AG09319 (cell line): ENCODE measurements around the gene CPNE9.

Experiments used
- DNase-seq: peaks from one replicate; pipeline ENCODE4 v3.0.0-alpha.2; 2010; ENCODE audit warnings: low read depth; ENCODE audit errors: extremely low read depth
- TF ChIP-seq, protein P1 (sequence below): IDR thresholded peaks from 2 replicates; pipeline ENCODE4 v1.5.1; 2011; ENCODE audit warnings: low read depth, mild to moderate bottlenecking, inconsistent platforms, low read length, moderate library complexity

The CPNE9 gene

DNA sequence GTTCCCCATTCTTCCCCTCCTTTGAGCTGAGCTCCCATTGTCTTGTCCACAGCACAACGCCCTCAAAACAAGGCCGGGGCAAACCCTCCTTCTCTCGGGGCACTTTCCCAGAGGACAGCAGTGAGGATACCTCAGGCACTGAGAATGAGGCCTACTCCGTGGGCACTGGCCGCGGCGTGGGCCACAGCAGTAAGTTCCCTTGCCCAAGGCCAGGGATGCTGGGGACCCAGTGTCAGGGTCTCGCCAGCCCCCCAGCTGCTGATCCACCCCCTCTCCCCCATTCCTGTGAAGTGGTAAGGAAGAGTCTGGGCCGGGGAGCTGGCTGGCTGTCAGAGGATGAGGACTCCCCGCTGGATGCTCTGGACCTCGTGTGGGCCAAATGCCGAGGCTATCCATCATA, 41.9 kb downstream of the CPNE9 start:
- TF ChIP-seq, protein P1, sequence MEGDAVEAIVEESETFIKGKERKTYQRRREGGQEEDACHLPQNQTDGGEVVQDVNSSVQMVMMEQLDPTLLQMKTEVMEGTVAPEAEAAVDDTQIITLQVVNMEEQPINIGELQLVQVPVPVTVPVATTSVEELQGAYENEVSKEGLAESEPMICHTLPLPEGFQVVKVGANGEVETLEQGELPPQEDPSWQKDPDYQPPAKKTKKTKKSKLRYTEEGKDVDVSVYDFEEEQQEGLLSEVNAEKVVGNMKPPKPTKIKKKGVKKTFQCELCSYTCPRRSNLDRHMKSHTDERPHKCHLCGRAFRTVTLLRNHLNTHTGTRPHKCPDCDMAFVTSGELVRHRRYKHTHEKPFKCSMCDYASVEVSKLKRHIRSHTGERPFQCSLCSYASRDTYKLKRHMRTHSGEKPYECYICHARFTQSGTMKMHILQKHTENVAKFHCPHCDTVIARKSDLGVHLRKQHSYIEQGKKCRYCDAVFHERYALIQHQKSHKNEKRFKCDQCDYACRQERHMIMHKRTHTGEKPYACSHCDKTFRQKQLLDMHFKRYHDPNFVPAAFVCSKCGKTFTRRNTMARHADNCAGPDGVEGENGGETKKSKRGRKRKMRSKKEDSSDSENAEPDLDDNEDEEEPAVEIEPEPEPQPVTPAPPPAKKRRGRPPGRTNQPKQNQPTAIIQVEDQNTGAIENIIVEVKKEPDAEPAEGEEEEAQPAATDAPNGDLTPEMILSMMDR = no peak
- no peak for DNase-seq

DNA sequence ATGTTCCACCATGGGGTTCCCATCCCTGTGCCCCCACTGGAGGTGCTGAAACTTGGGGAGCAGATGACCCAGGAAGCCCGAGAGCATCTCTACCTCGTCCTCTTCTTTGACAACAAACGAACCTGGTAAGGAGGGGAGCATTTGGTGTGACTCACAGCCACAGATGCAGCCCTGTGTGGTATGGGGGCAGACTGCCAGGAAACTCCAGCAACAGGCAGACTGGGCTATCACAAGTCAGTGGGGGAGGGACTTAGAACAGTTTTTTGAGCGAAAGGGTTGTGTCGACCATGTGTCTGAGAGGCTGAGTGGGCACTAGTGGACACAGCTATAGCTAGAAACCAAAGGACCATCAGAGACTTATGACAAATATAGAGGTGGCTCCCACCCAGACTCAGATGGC, 42.7 kb downstream of the CPNE9 start:
- TF ChIP-seq, protein P1 = no peak
- DNase-seq = no peak

DNA sequence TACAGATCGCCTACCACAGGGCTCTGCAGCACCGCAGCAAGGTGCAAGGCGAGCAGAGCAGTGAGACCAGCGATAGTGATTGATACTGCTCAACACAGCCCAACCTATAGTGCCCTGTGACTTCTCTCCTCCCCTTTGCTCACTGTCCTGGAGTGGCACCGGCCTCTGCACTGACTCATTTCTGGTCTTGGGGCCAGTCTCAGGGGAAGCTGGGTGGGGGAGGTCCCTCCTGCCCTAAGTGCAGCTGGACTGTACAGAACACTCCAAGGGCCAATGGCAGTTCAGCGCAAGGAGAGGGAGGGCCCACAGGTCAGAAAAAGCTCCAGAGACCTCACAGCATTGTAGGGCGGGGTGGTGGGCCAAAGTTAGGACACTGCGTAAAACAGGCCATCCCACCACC, 43.6 kb downstream of the CPNE9 start:
- no peak for DNase-seq
- TF ChIP-seq, protein P1 = no peak

DNA sequence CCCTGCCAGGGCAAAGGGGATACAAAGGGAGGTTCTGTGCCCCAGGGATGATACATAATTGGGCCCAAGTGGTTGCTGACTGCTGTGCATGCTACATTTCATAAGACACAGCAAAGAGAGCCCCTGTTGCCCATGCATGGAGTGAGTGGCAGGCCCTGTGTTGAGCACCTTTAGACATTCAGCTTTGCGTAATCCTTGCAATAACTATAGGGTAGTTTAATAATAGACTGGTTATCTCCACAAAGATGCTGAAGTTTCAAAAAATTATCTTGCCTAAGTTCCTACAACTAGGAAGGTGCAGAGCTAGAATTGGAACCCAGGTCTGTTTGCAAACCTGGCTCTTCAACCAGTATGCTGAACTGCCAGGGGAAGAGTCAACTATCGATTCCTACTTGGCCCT, 44.4 kb downstream of the CPNE9 start:
- DNase-seq = no peak
- TF ChIP-seq, protein P1 = no peak

DNA sequence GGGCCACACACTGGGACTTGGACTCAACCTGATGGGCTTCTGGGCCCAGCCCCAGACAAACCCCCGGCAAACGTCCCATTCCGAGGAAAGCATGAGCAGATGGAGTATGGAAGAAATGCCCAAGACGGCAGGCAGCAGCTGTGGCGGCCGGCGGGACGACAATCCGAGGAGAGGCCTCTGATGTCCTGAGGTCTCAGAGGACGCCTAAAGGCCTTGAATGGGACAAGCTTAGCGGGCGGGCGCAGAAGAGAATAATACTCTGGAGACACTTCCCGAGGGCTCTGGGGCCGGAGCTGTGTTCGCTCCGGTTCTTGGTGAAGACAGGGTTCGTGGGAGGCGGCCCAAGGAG, 45.6 kb downstream of the CPNE9 start:
- no peak for DNase-seq
- TF ChIP-seq, protein P1 = no peak

DNA sequence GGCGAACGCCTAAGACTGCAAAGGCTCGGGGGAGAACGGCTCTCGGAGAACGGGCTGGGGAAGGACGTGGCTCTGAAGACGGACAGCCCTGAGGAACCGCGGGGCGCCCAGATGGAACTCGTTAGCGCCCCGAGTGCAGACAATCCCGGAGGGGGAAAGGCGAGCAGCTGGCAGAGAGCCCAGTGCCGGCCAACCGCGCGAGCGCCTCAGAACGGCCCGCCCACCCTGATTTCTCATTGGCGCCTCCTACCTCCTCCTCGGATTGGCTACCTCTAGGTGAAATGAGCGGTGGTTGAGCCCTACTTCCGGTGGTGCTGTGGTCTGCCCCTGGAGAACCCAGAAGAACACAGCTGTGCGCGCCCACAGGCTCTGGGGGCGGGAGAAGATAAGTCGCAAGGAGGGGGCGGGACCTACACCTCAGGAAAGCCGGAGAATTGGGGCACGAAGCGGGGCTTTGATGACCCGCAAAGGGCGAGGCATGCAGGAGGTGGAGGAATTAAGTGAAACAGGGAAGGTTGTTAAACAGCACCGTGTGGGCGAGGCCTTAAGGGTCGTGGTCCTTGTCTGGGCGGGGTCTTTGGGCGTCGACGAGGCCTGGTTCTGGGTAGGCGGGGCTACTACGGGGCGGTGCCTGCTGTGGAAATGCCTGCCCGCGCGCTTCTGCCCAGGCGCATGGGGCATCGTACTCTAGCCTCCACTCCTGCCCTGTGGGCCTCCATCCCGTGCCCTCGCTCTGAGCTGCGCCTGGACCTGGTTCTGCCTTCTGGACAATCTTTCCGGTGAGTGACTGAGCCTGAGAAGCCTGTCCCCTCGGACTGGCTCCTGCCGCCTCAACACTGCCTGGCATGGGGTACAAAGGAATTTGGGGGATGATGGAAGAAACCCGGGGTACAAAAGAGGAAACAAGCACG, 46.3 kb downstream of the CPNE9 start, which contains the start of gene OGG1:
OGG1 (plus strand) TSS at position 308 of the 911 bp plus-strand sequence; CDS start at position 643, 335 bp downstream.
- peak; percentile 96 for DNase-seq
- TF ChIP-seq, protein P1 = no peak

DNA sequence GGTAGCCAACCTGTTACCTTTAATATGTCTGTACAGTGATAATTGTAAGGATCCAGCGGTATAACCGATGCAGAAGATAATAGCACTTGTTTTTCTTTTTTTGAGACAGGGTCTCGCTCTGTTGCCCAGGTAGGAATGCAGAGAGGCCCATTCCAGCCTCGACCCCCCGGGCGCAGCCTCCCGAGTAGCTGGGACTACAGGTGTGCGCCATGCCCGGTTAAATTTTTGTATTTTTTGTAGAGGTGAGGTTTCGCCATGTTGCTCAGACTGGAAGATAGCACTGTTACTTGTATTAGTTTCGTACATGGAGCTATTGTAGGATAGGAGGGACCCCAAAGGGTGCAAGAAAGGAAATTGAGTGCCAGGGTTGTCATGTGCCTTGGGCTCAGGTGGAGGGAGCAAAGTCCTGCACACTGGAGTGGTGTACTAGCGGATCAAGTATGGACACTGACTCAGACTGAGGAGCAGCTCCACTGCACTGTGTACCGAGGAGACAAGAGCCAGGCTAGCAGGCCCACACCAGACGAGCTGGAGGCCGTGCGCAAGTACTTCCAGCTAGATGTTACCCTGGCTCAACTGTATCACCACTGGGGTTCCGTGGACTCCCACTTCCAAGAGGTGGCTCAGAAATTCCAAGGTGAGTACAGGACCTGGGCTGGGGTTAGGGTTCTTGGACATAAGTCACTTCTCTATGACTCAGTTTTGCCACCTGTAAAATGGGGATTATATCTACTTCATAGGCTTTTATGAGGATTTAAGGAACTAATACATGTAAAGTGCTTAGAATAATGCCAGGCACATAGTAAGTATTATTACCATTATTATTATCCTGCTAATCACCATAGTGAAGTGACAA, 47.2 kb downstream of the CPNE9 start:
- no peak for DNase-seq
- TF ChIP-seq, protein P1 = no peak
